CD4-positive, alpha-beta T cell (primary cell): ENCODE results near the gene COL19A1. TPM values are rescaled to one million over a fixed set of nuclear protein-coding genes. Genes with fewer than 3 reads are reported as not detected.

ENCODE experiments used
- ATAC-seq: fragments of 200-7000 bp; cut with Tn5 transposase; one replicate; pipeline ENCODE4 v1.10.0; 2022; ENCODE audit warnings: mild to moderate bottlenecking; ENCODE audit not compliant: poor library complexity
- CTCF ChIA-PET: fragments of 350-600 bp; sonication (Branson Sonifier 250); formaldehyde crosslinking; loops from one replicate; lab custom pipeline; 2021; ENCODE audit warnings: antibody characterized with exemption, inconsistent platforms; lab: Charles Lee
- POLR2A ChIA-PET: fragments of 350-600 bp; sonication (Branson Sonifier 250); formaldehyde crosslinking; loops from one replicate; lab custom pipeline; 2021; ENCODE audit warnings: antibody characterized with exemption, inconsistent platforms; lab: Charles Lee
- DNase-seq, 14 experiments: peaks; one replicate each; pipeline ENCODE4 v3.0.0-alpha.2; 2013 to 2020; ENCODE audit warnings: mixed read lengths in 2 of 14
- H3K27ac ChIP-seq, 2 donors: one replicate each; pipeline versions ENCODE4 v1.5.1 to v1.7.0; 2013; ENCODE audit warnings: low read length in 2 of 2, low read depth in 1 of 2, mild to moderate bottlenecking in 1 of 2
- H3K27me3 ChIP-seq, 2 experiments: 1 replicate in 1 of 2; 2 replicates in 1 of 2; pipeline versions ENCODE4 v1.6.1 to v1.7.0; 2013; ENCODE audit warnings: low read length in 2 of 2, control low read depth in 1 of 2, mild to moderate bottlenecking in 1 of 2, moderate library complexity in 1 of 2; ENCODE audit not compliant: insufficient read depth in 2 of 2, control insufficient read depth in 1 of 2
- H3K36me3 ChIP-seq: one replicate; pipeline ENCODE4 v1.6.1; 2013; ENCODE audit warnings: low read length, control low read depth; ENCODE audit not compliant: insufficient read depth
- H3K4me1 ChIP-seq: one replicate; pipeline ENCODE4 v1.6.1; 2013; ENCODE audit warnings: low read length, control low read depth; ENCODE audit not compliant: insufficient read depth
- H3K4me3 ChIP-seq: one replicate; pipeline ENCODE4 v1.5.1; 2013; ENCODE audit warnings: mild to moderate bottlenecking, low read length, moderate library complexity
- H3K9me3 ChIP-seq, 2 experiments: 1 replicate in 1 of 2; 2 replicates in 1 of 2; pipeline versions ENCODE4 v1.6.1 to v1.7.0; 2013; ENCODE audit warnings: low read length in 2 of 2, mild to moderate bottlenecking in 2 of 2, control low read depth in 1 of 2, moderate library complexity in 1 of 2; ENCODE audit not compliant: control insufficient read depth in 1 of 2, insufficient read depth in 1 of 2
- H3K27ac Mint-ChIP-seq: one replicate; pipeline ENCODE4 v1.8.0; 2020; ENCODE audit warnings: mixed read lengths
- H3K27me3 Mint-ChIP-seq: one replicate; pipeline ENCODE4 v1.8.0; 2021; ENCODE audit warnings: mixed read lengths
- H3K36me3 Mint-ChIP-seq: one replicate; pipeline ENCODE4 v1.8.0; 2021; ENCODE audit warnings: low read depth, mixed read lengths
- H3K4me1 Mint-ChIP-seq: one replicate; pipeline ENCODE4 v1.8.0; 2021; ENCODE audit warnings: low read depth, mixed read lengths
- H3K4me3 Mint-ChIP-seq: one replicate; pipeline ENCODE4 v1.8.0; 2020; ENCODE audit warnings: mild to moderate bottlenecking, mixed read lengths
- H3K9me3 Mint-ChIP-seq: one replicate; pipeline ENCODE4 v1.8.0; 2020; ENCODE audit warnings: mixed read lengths
- intact Hi-C, 2 experiments: fragments of 100-400 bp; cut with DNase I in 1 of 2; cut with micrococcal nuclease in 1 of 2; formaldehyde crosslinking; loops; one replicate each; pipeline versions ENCODE4 v1.15.1 to v1.9.0; 2023 to 2025; cut with DNase I, micrococcal nuclease
- total RNA-seq, 174 experiments: library from RNA in 2 of 174; stranded (reverse) in 2 of 174; gene quantifications; one replicate each; pipeline ENCODE4 v1.2.3 and lab custom pipeline; 2021 to 2026
- TF ChIP-seq, protein P1 (sequence below): fragments of 200-600 bp; IDR thresholded peaks from one replicate; pipeline ENCODE4 v1.8.0; 2022; ENCODE audit warnings: antibody characterized with exemption, mild to moderate bottlenecking

COL19A1 gene
- total RNA-seq, 2 experiments from 2014 or later: not detected

- ChIA-PET CTCF (no interaction called here), POLR2A (interaction anchor here (0.6 kb wide), 1 partner anchor 22 kb away, joined by 4 read pairs; no protein-coding TSS in a partner anchor)
- Mint-ChIP-seq H3K36me3 (no peaks in the 10 kb centered on the region), H3K27ac (no peak overlapping the region), H3K4me1 (peaks cover 8% of the 10 kb centered on the region), H3K4me3 (no peak overlapping the region), H3K27me3 (peaks cover 57% of the 10 kb centered on the region), H3K9me3 (no peaks in the 10 kb centered on the region)
- DNase-seq (no peak), ATAC-seq (no peak)
- H3K36me3 ChIP-seq: no peaks in the 10 kb centered on the region
- peaks cover 0 to 5% of the 10 kb centered on the region in 2 experiments for H3K27me3 ChIP-seq
- H3K27ac ChIP-seq: no peak overlapping the region
- no peaks in the 10 kb centered on the region for H3K4me1 ChIP-seq
- H3K9me3 ChIP-seq: no peaks in the 10 kb centered on the region
- TF ChIP-seq, protein P1, sequence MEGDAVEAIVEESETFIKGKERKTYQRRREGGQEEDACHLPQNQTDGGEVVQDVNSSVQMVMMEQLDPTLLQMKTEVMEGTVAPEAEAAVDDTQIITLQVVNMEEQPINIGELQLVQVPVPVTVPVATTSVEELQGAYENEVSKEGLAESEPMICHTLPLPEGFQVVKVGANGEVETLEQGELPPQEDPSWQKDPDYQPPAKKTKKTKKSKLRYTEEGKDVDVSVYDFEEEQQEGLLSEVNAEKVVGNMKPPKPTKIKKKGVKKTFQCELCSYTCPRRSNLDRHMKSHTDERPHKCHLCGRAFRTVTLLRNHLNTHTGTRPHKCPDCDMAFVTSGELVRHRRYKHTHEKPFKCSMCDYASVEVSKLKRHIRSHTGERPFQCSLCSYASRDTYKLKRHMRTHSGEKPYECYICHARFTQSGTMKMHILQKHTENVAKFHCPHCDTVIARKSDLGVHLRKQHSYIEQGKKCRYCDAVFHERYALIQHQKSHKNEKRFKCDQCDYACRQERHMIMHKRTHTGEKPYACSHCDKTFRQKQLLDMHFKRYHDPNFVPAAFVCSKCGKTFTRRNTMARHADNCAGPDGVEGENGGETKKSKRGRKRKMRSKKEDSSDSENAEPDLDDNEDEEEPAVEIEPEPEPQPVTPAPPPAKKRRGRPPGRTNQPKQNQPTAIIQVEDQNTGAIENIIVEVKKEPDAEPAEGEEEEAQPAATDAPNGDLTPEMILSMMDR: no peak
- intact Hi-C loops: no loop called here
- no peak overlapping the region for H3K4me3 ChIP-seq
Measured at GRCh38 chr6:70164556-70164955, 298.2 kb downstream of the COL19A1 start.

DNA sequence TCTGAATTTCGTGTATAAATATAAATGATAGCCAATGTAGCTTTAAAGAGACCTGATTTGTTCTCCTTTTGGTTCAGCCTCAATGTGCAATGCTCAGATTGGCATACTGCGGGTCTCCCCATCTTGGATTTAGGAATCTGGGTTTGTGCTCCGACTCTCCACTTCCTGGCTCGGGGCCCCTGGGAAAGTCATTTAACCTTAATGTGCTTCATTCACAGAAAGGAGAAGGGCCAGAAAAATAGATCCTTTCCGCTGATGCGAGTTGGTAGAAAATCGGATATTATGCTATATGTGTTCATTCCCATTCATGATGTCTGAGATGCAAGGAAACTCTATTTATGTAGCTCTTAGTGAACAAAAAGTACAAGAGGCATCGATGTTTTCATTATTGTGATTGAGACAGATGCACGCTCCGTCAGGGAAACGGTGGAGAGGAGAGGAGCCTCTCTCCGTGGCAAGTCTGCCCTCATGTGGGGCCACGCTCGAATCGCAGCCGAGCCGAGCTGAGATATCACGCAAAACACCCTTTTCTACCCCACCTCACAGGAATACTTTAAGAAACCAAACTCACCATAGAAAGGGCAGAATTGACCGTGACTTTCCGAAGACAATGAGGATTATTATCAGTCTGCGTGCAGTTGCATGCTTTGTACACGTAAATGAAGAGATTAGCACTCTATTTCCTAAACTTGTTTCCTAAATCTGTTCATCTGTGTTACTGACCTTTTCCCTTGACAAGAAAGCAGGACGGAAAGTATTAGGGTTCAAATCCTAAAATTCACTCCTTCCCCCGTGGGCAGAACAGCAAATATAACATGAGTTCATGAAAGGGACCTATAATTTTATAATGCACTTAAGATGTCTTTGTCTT is 300.0 kb downstream of the COL19A1 start:
- CTCF ChIA-PET: no interaction called here
- Histone ChIP-seq H3K4me1 (no peaks in the 10 kb centered on the region), H3K36me3 (no peaks in the 10 kb centered on the region), H3K4me3 (no peak overlapping the region), H3K27ac (no peak overlapping the region), H3K9me3 (no peaks in the 10 kb centered on the region), H3K27me3 (peaks cover 0 to 5% of the 10 kb centered on the region in 2 experiments)
- Mint-ChIP-seq H3K36me3 (no peaks in the 10 kb centered on the region), H3K27ac (no peak overlapping the region), H3K9me3 (no peaks in the 10 kb centered on the region), H3K4me3 (no peak overlapping the region), H3K27me3 (peaks cover 45% of the 10 kb centered on the region), H3K4me1 (peaks cover 8% of the 10 kb centered on the region)
- POLR2A ChIA-PET: no interaction called here
- ATAC-seq: no peak
- DNase-seq: peak in 7 of 14 experiments; percentile 0 to 22 (median 6)
- TF ChIP-seq, protein P1: peak; percentile 2
- intact Hi-C loops: no loop called here

GRCh38 chr6:70168681-70169377 is 302.5 kb downstream of the COL19A1 start:
- Mint-ChIP-seq H3K4me3 (no peak overlapping the region), H3K27me3 (peaks cover 33% of the 10 kb centered on the region), H3K4me1 (peaks cover 8% of the 10 kb centered on the region), H3K27ac (no peak overlapping the region), H3K36me3 (no peaks in the 10 kb centered on the region), H3K9me3 (no peaks in the 10 kb centered on the region)
- no peak for ATAC-seq
- Histone ChIP-seq H3K9me3 (no peaks in the 10 kb centered on the region), H3K27me3 (peaks cover 0 to 5% of the 10 kb centered on the region in 2 experiments), H3K27ac (no peak overlapping the region), H3K4me3 (no peak overlapping the region), H3K4me1 (no peaks in the 10 kb centered on the region), H3K36me3 (no peaks in the 10 kb centered on the region)
- DNase-seq: no peak
- CTCF ChIA-PET: no interaction called here
- TF ChIP-seq, protein P1: no peak
- intact Hi-C loops: no loop called here
- POLR2A ChIA-PET: no interaction called here
